Right lung (tissue), 5 donors: ENCODE measurements around the gene SLX4IP. TPM values are rescaled to one million over a fixed set of nuclear protein-coding genes. Genes with fewer than 3 reads are reported as not detected.

Experiments
- DNase-seq, 2 donors: peaks; one replicate each; pipeline ENCODE4 v3.0.0-alpha.2; 2013
- polyA plus RNA-seq, 5 donors: library from polyadenylated mRNA; unstranded; fragments of 120-200 nt; gene quantifications; one replicate each; pipeline versions ENCODE4 v1.2.1 to v1.2.3, GENCODE V29; 2013; ENCODE audit warnings: inconsistent platforms in 1 of 5, low replicate concordance in 1 of 5; ENCODE audit not compliant: insufficient read length in 5 of 5, insufficient read depth in 1 of 5

SLX4IP gene
- polyA plus RNA-seq, 5 donors: 8.2 to 10.6 (median 9.7) TPM

GRCh38 chr20:10661261-10661660 lies 226.2 kb downstream of the SLX4IP start:
- no peak for DNase-seq

GRCh38 chr20:10662151-10662550 lies 227.0 kb downstream of the SLX4IP start:
- DNase-seq: no peak

GRCh38 chr20:10662661-10663458 lies 227.8 kb downstream of the SLX4IP start:
- no peak for DNase-seq

- no peak for DNase-seq
Observed at GRCh38 chr20:10663756-10664155, 228.7 kb downstream of the SLX4IP start.

GRCh38 chr20:10665027-10665561 lies 230.0 kb downstream of the SLX4IP start:
- DNase-seq: no peak

GRCh38 chr20:10665791-10666190 lies 230.7 kb downstream of the SLX4IP start:
- DNase-seq: no peak

- DNase-seq: no peak
Observed at GRCh38 chr20:10666221-10667076, 231.3 kb downstream of the SLX4IP start.

GRCh38 chr20:10667077-10667401 lies 231.9 kb downstream of the SLX4IP start:
- DNase-seq: no peak

- no peak for DNase-seq
Observed at GRCh38 chr20:10667560-10668167, 232.6 kb downstream of the SLX4IP start.

GRCh38 chr20:10668677-10669368 lies 233.7 kb downstream of the SLX4IP start:
- no peak for DNase-seq

- no peak for DNase-seq
Observed at GRCh38 chr20:10669843-10670446, 234.8 kb downstream of the SLX4IP start.

- no peak for DNase-seq
Observed at GRCh38 chr20:10670501-10671220, 235.6 kb downstream of the SLX4IP start.

GRCh38 chr20:10671221-10671918 lies 236.3 kb downstream of the SLX4IP start:
- DNase-seq: peak; percentile 74 to 79

- peak in 1 of 2 donors; percentile 74 for DNase-seq
Observed at GRCh38 chr20:10671919-10672623, 237.0 kb downstream of the SLX4IP start.

- DNase-seq: no peak
Observed at GRCh38 chr20:10672624-10673127, 237.6 kb downstream of the SLX4IP start.

- peak in 1 of 2 donors; percentile 64 for DNase-seq
Observed at GRCh38 chr20:10673176-10673841, 238.2 kb downstream of the SLX4IP start.

- peak; percentile 96 for DNase-seq
Observed at GRCh38 chr20:10673842-10674683, 239.0 kb downstream of the SLX4IP start, which contains the start of gene JAG1. Gene JAG1 (minus strand): TSS chr20:10673999. CDS start chr20:10673530, 469 bp downstream.
